RWPE2 (cell line): ENCODE data around the gene DHRS3.

Source experiments
- ATAC-seq: fragments of 200-7000 bp; cut with Tn5 transposase; 3 replicates; pipeline ENCODE4 v1.9.1; 2021; ENCODE audit warnings: low read depth
- DNase-seq: peaks from one replicate; pipeline ENCODE4 v3.0.0-alpha.2; 2020; ENCODE audit warnings: low spot score
- H3K27ac ChIP-seq: fragments of 450-650 bp; 2 replicates; pipeline ENCODE4 v1.5.1; 2017; ENCODE audit warnings: mild to moderate bottlenecking; ENCODE audit not compliant: poor library complexity, severe bottlenecking
- H3K27me3 ChIP-seq: fragments of 250-450 bp; sonication (Bioruptor Pico); 2 replicates; pipeline ENCODE4 v1.5.1; 2021; ENCODE audit warnings: mild to moderate bottlenecking, moderate library complexity; ENCODE audit not compliant: insufficient read depth, poor library complexity, severe bottlenecking
- H3K36me3 ChIP-seq: fragments of 250-450 bp; sonication (Bioruptor Pico); 2 replicates; pipeline ENCODE4 v1.5.1; 2020; ENCODE audit warnings: low read depth, mild to moderate bottlenecking, moderate library complexity
- H3K4me1 ChIP-seq: fragments of 250-450 bp; sonication (Bioruptor Pico); 2 replicates; pipeline ENCODE4 v1.5.1; 2021; ENCODE audit warnings: mild to moderate bottlenecking, moderate library complexity; ENCODE audit not compliant: insufficient read depth, poor library complexity, severe bottlenecking
- H3K4me3 ChIP-seq: fragments of 250-450 bp; sonication (Bioruptor Pico); 2 replicates; pipeline ENCODE4 v1.5.1; 2021; ENCODE audit warnings: mild to moderate bottlenecking, moderate library complexity; ENCODE audit not compliant: severe bottlenecking
- H3K9me3 ChIP-seq: fragments of 250-450 bp; sonication (Bioruptor Pico); 2 replicates; pipeline ENCODE4 v1.5.1; 2021; ENCODE audit warnings: mild to moderate bottlenecking, moderate library complexity; ENCODE audit not compliant: severe bottlenecking
- CTCF ChIP-seq: fragments of 450-650 bp; IDR thresholded peaks from one replicate; pipeline ENCODE4 v1.5.1; 2017; ENCODE audit warnings: mild to moderate bottlenecking, moderate library complexity; ENCODE audit not compliant: poor library complexity, severe bottlenecking

DHRS3 gene

DNA sequence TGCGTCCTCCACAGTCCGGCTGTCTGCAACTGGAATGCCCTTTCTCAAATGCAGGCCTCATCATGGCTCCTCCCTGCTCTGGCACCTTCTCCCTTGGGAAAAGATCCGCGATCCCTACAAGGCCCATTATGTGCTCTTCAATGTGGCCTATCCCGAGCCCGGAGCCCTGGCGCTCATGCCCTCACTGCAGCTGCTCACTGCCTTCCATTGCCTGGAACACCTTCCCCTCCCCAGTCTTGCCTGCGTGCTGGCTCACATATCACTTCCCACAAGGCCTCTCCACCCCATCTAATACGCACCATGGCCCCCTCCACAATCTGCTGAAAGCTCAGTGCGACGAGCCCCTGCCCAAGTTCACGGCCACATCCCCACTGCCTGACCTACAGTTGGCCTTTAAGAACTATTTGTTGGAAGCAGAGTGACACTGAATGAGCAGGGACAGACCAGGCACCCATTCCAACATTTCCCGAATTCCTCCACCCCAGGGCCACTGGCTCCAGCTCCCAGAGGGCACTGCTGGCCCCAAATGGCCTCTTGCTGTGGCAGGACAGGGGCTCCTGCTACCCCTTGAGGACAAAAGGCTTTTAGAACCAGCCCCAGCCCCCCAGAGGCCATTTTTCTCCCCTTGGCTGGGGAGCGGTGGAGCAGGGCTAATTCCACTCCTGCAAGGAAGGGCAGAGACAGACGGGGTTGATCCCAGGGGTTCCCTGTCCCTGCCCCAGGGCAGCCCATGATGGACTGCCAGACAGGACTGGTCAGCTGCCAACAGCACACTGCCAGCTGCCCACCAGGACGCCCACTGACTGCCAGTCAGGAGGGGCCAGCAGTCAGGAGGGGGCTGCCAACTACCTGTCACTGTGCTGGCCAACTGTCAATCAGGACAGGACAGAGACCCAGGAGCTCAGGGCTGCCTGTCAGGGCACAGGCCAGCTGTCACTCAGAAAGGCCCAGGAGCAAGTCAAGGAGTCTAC lies 64.8 kb downstream of the DHRS3 start:
- H3K9me3 ChIP-seq = no peaks in the 10 kb centered on the region
- no peaks in the 10 kb centered on the region for H3K36me3 ChIP-seq
- no peak for ATAC-seq

DNA sequence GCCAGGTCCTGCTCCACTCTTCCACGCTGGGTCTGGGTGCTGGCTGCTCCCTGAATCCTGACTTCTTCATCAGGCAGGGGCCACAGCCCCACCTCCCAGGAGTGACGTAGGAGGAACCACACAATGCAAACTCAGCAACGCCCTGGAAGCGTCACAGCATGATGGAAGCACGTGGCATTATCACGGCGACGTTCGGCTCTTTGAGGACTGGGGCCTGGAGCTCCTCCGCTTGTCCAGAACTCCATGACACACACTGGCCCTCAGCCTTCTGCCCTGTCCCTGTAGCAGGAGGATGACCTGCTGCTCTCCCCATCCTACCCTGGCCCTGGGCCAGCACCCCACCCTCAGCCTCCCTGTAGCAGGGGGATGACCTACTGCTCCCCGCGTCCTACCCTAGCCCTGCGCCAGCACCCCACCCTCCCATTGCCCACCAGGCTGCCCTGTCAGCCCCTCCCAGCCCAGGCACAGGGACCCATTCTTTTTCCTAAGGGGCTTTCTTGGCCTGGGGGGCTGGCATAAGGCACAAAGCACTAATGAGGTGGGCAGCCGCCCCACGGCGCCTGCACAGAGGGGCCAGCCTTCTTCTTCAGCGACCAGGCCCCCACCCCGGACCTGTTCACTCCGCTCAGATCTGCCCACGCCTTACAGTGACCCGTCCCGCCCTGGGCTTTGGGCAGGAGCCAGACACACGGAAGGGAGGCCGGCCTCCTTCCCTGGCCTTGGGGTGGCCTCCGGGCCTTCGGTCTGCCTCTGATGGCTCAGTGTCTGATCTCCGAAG lies 65.7 kb downstream of the DHRS3 start:
- Histone ChIP-seq H3K27me3 (no peaks in the 10 kb centered on the region), H3K9me3 (no peaks in the 10 kb centered on the region), H3K4me3 (no peak overlapping the region), H3K36me3 (no peaks in the 10 kb centered on the region), H3K27ac (no peak overlapping the region), H3K4me1 (peaks cover 11% of the 10 kb centered on the region)
- ATAC-seq = no peak
- TF ChIP-seq CTCF = no peak
- DNase-seq = peak; percentile 49

More for the DNA sequence above, 64.8 kb downstream of the DHRS3 start:
- no peak for TF ChIP-seq CTCF
- DNase-seq = peak; percentile 51
- no peak overlapping the region for H3K4me3 ChIP-seq
- no peak overlapping the region for H3K27ac ChIP-seq
- peaks cover 11% of the 10 kb centered on the region for H3K4me1 ChIP-seq
- no peaks in the 10 kb centered on the region for H3K27me3 ChIP-seq

- ATAC-seq = no peak
- no peak for DNase-seq
- Histone ChIP-seq H3K4me1 (peaks cover 11% of the 10 kb centered on the region), H3K27ac (no peak overlapping the region), H3K9me3 (no peaks in the 10 kb centered on the region), H3K4me3 (no peak overlapping the region), H3K36me3 (no peaks in the 10 kb centered on the region), H3K27me3 (no peaks in the 10 kb centered on the region)
- no peak for TF ChIP-seq CTCF
Measured at GRCh38 chr1:12551584-12551983, 66.4 kb downstream of the DHRS3 start.

DNA sequence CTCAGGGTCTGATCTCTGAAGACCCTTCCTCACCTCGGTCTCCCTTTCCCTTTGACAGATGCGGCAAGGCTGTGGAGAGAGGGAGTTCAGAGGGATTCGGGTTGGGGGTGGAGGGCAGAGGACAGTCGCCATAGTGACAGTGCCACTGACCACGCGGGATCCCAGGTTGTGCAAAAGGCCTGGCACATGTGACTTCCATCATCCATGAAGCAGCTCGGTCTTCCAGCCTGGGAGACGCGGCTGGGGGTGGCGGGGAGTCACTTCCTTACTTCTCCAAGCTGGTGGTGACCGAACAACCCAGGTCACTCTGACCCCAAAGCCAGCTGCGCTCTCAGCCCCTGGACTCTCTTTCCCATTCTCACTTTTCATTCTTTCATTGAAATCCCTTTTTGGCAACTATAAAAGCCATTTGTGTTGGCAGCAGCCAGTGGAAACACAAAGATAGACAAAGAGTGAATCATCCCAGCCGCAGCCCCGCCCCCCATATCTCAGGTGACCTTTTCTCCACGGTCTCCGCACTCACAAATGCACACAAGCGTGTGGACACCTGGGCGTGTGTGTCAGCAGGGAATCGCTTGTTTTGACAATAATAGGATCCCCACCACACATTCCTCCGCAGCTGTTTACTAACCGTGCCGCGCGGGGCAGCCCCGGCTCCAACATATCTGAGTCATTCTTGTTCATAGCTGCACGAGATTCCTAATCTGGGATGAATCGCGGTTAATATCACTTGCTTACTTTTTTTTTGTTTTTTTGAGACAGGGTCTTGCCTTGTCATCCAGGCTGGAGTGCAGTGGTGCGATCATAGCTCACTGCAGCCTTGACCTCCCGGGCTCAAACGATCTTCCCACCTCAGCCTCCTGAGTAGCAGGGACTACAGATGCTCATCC lies 68.3 kb downstream of the DHRS3 start:
- Histone ChIP-seq H3K9me3 (no peaks in the 10 kb centered on the region), H3K27me3 (no peaks in the 10 kb centered on the region), H3K27ac (no peak overlapping the region), H3K4me3 (no peak overlapping the region), H3K36me3 (no peaks in the 10 kb centered on the region), H3K4me1 (peaks cover 11% of the 10 kb centered on the region)
- no peak for TF ChIP-seq CTCF
- DNase-seq (peak; percentile 95), ATAC-seq (peak; percentile 96)
